Stimulated activated CD8-positive, alpha-beta memory T cell treated with anti-CD3 and anti-CD28 coated beads, Interleukin-12 subunit alpha, Interleukin-12 subunit beta, amount 100 ng/mL, for 4 hours (primary cell): Measurements from ENCODE around the gene PECR.
"Not testable (repeated sequence)": the region's sequence is repeated elsewhere in the genome, so short reads cannot be mapped to it uniquely, and the experiment has no call there.

ENCODE experiments used
- DNase-seq: peaks from one replicate; pipeline ENCODE4 v3.0.0-alpha.2; 2020; ENCODE audit warnings: low read depth

The PECR gene

DNA sequence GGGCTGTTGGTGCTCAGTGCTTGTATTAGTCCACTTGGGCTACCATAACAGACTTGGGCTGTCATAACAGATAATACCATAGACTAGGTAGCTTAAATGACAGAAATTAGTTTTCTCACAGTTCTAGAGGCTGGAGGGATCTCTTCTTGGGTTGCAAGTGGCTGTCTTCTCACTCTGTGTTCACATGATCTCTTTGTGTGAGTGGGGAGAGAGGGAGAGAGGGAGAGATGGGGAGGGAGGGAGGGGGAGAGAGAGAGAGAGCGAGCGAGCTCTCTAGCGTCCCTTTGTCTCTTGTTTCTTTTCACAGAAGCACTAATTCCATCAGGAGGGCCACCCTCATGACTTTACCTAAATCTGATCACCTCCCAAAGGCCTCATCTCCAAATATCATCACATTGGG lies 23.1 kb upstream of the PECR start:
- DNase-seq: no peak

DNA sequence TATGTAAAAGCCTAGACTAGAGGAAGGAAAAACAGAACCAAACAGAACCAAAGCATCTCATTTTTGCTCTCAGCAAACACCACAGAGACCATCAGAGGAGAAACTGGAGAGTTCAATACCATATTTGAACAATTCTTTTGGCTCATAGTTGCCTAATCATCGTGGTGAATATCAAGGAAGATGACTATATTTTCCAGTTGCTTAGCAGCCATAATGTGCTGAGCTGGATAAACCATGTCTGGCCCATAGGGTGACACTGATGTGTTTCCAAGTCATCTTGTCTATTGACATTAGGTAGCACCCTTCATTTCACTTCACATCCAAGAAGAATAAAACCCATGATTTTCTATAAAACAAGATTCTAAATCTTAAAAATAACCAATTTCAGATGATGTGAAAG lies 21.6 kb upstream of the PECR start:
- no peak for DNase-seq

DNA sequence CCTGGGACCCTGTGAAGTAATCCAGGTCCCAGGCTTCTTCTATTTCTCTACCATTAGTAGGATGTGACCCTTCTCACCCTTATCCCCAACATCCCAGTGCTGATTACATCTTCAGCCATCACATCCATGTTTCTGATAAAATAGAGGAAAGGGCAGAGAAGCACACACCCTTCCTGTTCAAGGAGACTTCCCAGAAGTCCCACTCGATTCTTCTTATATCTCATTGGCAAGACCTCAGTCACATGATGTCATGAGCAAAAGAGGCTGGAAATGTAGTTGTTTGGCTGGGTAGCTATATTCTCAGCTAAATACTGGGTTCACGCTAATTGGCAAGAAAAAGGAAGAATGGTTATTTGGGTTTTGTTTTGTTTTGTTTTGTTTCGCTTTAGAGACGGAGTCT lies 19.5 kb upstream of the PECR start:
- DNase-seq: no peak

- DNase-seq: no peak
These were observed 17.1 kb upstream of the PECR start for GRCh38 chr2:216098421-216099334.

- DNase-seq: no peak
These were observed 13.1 kb upstream of the PECR start for GRCh38 chr2:216094701-216095100.

DNA sequence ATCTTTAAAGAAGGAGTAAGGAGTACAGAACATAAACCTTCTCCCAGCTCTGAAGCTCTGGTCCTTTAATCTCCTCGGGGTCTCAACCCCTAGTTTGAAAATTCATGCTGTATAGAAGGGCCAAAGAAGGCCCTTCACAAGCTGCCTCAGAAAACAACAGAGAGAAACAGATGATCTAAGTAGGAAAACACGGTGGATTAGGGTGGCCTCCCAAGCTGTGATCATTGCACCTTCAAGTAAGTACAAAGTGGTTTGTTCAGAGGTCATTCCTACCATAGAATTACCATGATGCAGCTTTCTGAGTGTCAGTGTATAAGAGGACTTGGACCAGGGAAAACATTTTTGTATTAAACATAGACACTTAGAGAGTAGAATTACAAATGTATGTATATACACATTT lies 11.0 kb upstream of the PECR start:
- no peak for DNase-seq

GRCh38 chr2:216090369-216090786 lies 8.8 kb upstream of the PECR start:
- DNase-seq: no peak

DNA sequence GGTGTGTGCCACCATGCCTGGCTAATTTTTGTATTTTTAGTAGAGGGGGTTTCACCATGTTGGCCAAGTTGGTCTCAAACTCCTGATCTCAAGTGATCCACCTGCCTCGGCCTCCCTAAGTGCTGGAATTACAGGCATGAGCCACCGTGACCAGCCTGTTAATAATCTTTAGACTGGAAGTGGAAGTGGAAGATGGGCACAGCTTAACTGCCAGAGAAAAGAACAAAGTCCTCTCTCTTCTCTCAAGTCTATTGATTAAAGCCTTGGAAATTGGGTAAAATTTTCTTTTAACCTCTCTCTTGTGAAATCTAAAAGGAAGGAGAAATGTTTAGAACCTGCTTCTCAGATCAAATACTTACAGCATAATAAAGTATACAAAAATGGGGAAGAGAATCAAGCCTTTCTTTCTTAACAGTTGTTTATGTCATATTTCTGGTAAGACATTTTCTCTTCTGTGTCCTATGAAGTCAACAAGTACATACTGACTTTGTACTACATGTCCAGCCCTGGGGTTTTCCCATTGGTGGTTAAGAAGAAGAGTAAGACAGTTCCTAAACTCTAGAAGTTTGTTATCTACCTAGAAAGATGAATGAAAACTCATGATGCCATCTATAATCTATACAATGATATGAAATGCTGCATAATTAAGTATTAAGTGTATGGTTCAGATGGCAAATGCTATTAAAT lies 4.7 kb upstream of the PECR start:
- no peak for DNase-seq

- DNase-seq: no peak
These were observed 2.9 kb upstream of the PECR start for GRCh38 chr2:216084547-216084946.

DNA sequence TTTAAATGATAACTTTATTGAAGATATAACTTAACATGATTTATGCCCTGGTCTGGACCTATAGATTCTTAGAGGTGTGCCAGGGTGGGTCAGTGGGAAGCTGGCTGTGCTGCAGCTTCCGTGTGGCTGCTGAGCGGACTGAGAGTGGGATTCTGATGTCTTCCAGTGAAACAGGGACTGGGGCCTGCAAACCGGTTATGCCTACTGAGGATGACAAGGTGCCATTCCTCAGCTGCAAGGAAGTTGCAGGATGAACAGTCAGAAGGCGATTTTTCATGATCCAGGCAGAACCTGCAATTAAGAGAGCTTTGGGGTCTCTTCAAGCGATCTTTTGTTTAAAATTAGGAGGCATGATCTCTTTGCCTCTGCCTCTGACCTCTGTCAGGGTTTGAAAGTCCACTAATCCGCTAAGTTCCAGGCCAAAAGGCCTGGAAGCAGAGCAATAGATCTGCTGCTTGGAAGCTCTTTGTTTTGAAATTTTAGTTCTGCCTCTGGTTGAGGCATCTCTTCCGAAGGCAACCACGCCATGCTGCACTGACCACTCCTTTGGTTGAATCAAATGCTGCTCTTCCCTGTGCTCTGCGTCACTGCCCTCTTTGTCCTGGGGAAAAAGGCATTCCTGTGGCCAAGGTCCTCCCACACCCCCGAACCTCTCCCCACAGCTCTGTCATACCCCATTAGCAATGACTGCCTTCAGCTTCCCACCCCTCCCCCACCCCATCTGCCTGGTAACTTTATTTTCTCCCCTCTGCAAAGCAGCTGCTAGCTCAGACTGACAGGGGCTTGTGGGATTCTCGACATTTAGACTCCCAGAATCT lies 2.1 kb upstream of the PECR start:
- no peak for DNase-seq

DNA sequence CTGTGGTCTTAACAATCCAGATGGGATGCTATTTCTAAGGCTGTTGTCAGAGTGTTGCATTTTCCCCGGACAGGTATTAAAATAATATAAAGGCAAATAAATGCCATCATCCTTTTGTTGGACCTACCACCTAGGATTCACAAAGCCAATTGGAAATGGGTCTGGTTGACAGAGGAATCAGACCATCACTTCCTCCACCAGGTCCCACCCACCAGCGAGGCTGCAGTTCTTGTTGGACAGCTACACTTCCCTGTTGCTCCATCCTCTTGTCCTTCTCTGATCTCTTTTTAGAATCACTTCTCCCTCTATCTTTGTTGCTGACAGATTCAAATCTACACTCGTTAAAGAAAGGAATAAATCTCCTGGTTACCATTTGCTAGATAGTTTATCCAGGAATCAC lies 1.2 kb upstream of the PECR start:
- no peak for DNase-seq

DNA sequence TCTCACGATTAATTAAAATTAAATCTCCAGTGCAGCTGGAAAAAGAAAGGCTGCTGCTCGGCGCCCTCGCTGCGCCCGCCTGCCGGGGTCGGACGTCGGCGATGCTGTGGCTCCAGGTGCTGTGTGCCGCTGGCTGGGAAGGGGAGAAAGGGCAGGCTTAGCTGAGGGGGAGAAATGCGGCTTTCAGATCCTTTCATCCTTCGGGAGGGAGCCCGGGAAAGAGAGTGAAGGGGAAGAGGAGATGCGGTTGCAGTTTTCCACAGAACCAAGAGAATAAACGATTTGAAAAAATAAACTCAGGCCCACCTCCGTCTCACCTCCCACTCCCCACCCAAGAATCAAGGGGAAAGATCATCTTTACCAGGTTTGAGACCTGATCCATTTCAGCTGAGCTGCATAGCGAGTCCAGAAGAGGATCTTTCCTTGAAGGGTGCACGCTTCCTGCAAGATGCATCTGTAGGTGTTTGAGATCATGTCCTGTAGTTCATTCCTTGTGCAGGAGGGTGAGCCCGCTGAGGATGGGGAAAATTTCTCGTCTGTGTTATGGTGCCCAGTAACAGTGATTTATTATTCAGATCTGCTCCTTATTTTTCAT lies 605 bp upstream of the PECR start:
- no peak for DNase-seq

- no peak for DNase-seq
These were observed 597 bp downstream of the PECR start for GRCh38 chr2:216081012-216081411.

DNA sequence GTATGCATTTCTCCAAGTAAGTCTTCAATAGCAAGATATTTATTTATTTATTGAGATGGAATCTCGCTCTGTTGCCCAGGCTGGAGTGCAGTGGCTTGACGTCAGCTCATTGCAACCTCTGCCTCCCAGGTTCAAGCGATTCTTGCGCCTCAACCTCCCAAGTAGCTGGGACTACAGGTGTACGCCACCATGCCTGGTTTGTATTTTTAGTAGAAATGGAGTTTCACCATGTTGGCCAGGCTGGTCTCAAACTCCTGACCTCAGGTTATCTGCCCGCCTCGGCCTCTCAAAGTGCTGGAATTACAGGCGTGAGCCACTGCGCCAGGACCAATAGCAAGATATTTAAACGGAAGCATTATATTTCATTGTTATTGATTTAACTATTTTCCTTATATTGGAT lies 1.6 kb downstream of the PECR start:
- DNase-seq: not testable (repeated sequence)

DNA sequence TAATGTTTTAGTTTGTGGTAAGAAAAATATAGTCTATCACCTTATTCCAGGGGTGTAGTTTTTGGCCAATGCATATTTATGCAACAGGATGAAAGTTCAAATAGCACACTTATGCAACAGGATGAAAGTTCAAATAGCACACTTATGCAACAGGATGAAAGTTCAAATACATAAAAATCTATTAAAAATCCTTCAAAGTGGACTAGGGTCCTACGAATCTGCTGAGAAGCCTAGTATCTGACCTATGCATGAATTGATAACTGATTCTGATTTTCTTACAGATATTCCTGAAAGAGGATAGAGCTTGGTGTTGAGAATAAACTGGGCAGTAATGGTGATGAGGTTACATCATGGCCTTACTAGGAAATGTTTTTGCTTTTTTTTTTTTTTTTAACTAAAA lies 2.8 kb downstream of the PECR start:
- DNase-seq: no peak

GRCh38 chr2:216075510-216076485 lies 5.8 kb downstream of the PECR start:
- no peak for DNase-seq

GRCh38 chr2:216074794-216075193 lies 6.8 kb downstream of the PECR start:
- no peak for DNase-seq

- no peak for DNase-seq
These were observed 7.2 kb downstream of the PECR start for GRCh38 chr2:216074380-216074779.

GRCh38 chr2:216073773-216074172 lies 7.8 kb downstream of the PECR start:
- DNase-seq: no peak

GRCh38 chr2:216072473-216072872 lies 9.1 kb downstream of the PECR start:
- no peak for DNase-seq
